ENCODE measurements around the gene CD33.

GRCh38 chr19:51258165-51259160, 33.6 kb downstream of the CD33 start:
- TF ChIP-seq REST (IDR thresholded peaks at IDR 0.05; ENCODE audit: insufficient read depth in 1 of 2, low read depth in 2 of 2, low read length in 1 of 2) (no peak), CTCF (IDR thresholded peaks at IDR 0.05) (no peak), POLR2AphosphoS5 (IDR thresholded peaks at IDR 0.05; ENCODE audit: low read depth, low read length) (no peak)

All from Panc1 (cell line).